Omental fat pad (tissue), 4 donors: ENCODE data around the gene GNG12. TPM values are rescaled to one million over a fixed set of nuclear protein-coding genes. Genes with fewer than 3 reads are reported as not detected.
A peak's percentile ranks its signal among the peaks of the same experiment; 100 is the strongest.

ENCODE experiments used
- ATAC-seq: fragments of 150-250 bp; one replicate; pipeline ENCODE4 v1.9.1; 2016; ENCODE audit warnings: mild to moderate bottlenecking, moderate library complexity; ENCODE audit not compliant: low FRiP score
- DNase-seq: peaks from one replicate; pipeline ENCODE4 v3.0.0-alpha.2; 2019; ENCODE audit warnings: low spot score
- total RNA-seq, 4 donors: library from RNA; depleted of rRNA; stranded (reverse); fragments of >200 nt; gene quantifications; one replicate each; pipeline ENCODE4 v1.1.0, GENCODE V29; 2016
- TF ChIP-seq, protein P1 (sequence below), 3 donors: fragments of 450-650 bp; IDR thresholded peaks; one replicate each; pipeline ENCODE4 v1.5.1; 2016 to 2017; ENCODE audit warnings: antibody characterized with exemption in 3 of 3, mild to moderate bottlenecking in 3 of 3, moderate library complexity in 2 of 3

The GNG12 gene
- total RNA-seq, result 100 to 1,000 TPM in 2 of 4 donors, 10 to 100 TPM in 2; 77.0 to 117 (median 94.5) TPM

GRCh38 chr1:67832737-67833601 lies at the start of gene GNG12:
Gene GNG12 (minus strand): TSS chr1:67833467. CDS start chr1:67707686, 125,781 bp downstream.
- DNase-seq, result no peak
- ATAC-seq, result peak; percentile 80
- TF ChIP-seq, protein P1, sequence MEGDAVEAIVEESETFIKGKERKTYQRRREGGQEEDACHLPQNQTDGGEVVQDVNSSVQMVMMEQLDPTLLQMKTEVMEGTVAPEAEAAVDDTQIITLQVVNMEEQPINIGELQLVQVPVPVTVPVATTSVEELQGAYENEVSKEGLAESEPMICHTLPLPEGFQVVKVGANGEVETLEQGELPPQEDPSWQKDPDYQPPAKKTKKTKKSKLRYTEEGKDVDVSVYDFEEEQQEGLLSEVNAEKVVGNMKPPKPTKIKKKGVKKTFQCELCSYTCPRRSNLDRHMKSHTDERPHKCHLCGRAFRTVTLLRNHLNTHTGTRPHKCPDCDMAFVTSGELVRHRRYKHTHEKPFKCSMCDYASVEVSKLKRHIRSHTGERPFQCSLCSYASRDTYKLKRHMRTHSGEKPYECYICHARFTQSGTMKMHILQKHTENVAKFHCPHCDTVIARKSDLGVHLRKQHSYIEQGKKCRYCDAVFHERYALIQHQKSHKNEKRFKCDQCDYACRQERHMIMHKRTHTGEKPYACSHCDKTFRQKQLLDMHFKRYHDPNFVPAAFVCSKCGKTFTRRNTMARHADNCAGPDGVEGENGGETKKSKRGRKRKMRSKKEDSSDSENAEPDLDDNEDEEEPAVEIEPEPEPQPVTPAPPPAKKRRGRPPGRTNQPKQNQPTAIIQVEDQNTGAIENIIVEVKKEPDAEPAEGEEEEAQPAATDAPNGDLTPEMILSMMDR (IDR thresholded peaks at IDR 0.05), result no peak

DNA sequence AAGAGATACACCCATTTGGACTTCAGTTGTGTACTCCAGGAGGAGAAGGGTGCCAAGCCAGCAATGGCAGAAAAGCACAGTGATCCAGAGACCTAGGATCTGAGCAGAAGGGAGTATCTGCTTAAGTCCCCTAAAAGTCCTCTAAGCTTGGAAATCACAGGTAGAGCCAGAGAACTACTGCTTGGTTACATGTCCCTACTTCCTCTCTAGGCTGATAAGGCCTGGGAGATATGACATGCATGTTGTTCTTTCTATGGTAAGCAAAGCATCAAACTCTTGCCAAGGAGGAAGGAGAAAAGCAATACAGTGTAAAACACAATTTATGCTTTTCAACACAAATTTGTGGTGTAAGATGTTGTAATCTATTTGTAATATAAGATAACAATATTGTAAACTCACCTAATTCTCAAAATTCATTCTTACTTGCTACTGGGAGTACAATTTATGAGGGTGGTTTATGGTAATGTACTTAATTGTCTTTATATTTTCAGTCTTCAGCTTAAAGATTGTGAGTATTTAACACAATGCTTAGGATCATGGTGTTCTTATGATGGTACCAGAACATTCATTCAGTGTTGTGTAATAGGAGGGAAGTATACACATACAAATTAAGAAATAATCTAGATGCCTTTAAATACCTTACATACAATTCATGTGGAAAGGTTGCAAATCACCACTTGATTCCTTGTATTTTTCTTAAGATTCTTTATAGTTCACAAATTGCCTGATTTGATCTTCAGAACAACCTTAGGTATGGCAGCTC lies 49.1 kb upstream of the GNG12 start:
- DNase-seq (no peak), ATAC-seq (no peak)
- TF ChIP-seq, protein P1 (IDR thresholded peaks at IDR 0.05), result no peak

- no peak for DNase-seq
- TF ChIP-seq, protein P1 (IDR thresholded peaks at IDR 0.05), result no peak
- peak; percentile 94 for ATAC-seq
Observed at GRCh38 chr1:67880056-67880601, 46.9 kb upstream of the GNG12 start.

DNA sequence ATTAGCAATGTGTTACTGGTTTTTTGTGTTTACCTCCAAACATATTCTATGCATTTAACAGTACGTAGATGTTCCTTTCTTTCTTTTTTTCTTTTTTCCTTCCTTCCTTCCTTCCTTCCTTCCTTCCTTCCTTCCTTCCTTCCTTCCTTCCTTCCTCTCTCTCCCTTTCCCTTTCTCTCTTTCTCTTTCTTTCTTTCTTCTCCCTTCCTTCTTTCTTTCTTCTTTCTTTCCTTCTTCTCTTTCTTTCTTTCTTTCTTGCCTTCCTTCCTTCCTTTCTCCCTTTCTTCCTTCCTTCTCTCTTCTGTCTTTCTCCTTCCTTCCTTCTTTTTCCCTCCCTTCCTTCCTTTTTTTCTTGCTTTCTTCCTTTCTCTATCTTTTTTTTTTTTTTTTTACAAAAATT lies 46.2 kb upstream of the GNG12 start:
- ATAC-seq, result no peak
- TF ChIP-seq, protein P1 (IDR thresholded peaks at IDR 0.05), result no peak
- no peak for DNase-seq

DNA sequence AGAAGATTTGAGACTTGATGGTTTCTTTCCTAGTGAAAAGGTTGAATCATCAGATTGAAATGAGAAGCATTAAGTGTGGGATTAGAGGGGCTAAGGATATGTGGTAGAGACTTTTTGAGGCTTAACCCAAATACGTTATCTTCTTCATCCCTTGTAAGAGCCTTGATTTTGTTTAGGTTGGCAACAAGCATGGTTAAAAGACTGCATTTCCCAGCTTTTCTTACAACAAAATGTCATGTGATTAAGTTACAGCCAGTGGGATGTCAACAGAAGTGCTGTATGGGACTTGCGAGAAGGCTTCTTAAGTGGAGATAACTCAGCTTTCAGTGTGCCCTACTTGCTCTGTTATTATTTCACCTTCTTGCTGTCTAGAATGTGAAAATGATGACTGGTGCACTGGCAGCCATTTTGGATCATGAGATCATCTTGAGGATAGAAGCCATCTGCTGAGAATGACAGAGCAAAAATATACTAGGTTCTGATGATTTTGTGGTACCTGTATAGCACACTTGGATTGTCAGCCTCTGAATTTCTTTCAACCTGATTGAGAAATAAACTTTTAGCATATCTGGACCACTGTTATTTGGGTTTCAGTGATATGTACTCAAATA lies 41.3 kb upstream of the GNG12 start:
- TF ChIP-seq, protein P1 (IDR thresholded peaks at IDR 0.05), result no peak
- ATAC-seq, result no peak

DNA sequence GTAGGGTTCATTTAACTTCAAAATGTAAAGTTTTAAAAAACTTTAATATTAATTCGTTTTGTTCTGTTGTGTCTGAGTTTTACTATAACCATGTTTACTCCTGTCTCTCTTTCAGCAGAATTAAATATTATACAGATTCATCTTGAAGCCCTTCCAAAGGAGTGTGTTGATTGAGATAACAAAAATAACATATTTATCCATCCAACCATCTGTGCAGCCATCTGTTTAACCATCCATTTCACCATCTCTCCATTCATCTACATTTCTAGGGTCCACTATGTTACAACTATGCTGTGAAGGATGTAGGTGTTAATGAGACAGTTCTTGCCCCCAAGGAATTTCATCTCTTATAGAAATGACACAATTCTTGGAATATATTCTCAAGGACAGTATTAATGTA lies 36.0 kb upstream of the GNG12 start:
- no peak for DNase-seq
- TF ChIP-seq, protein P1 (IDR thresholded peaks at IDR 0.05), result no peak
- no peak for ATAC-seq

More for the DNA sequence above, 41.3 kb upstream of the GNG12 start:
- no peak for DNase-seq
